Gastrocnemius medialis (tissue), 4 donors: ENCODE results near the gene TMEM17.

Experiments used
- CTCF ChIP-seq, 5 experiments: fragments of 450-650 bp in 3 of 5; fragments of 200-600 bp in 2 of 5; sonication (generic) in 2 of 5; IDR thresholded peaks in 4 of 5; conservative IDR thresholded peaks in 1 of 5; 1 replicate in 4 of 5; 2 replicates in 1 of 5; pipeline ENCODE4 v1.5.1; 2016 to 2019; ENCODE audit warnings: antibody characterized with exemption in 5 of 5, mild to moderate bottlenecking in 3 of 5, moderate library complexity in 3 of 5
- POLR2A ChIP-seq, 2 donors: fragments of 450-650 bp; IDR thresholded peaks; one replicate each; pipeline ENCODE4 v1.6.1; 2017; ENCODE audit warnings: antibody characterized with exemption in 2 of 2, mild to moderate bottlenecking in 2 of 2, moderate library complexity in 2 of 2

- TF ChIP-seq POLR2A (IDR thresholded peaks at IDR 0.05) (no peak), CTCF (IDR thresholded peaks at IDR 0.05 in 4 of 5, conservative IDR thresholded peaks at IDR 0.05 in 1 of 5) (no peak)
Observed at GRCh38 chr2:62540408-62541168, 34.6 kb upstream of the TMEM17 start.
